WERI-Rb-1 (cell line): ENCODE data around the gene NLGN1.

Source experiments
- DNase-seq: peaks from one replicate; pipeline ENCODE4 v3.0.0-alpha.2; 2020
- H3K27ac ChIP-seq: fragments of 250-450 bp; sonication (Bioruptor Pico); 2 replicates; pipeline ENCODE4 v1.5.1; 2020; ENCODE audit warnings: mild to moderate bottlenecking, moderate library complexity
- H3K27me3 ChIP-seq: fragments of 250-450 bp; sonication (Bioruptor Pico); 2 replicates; pipeline ENCODE4 v1.5.1; 2021; ENCODE audit warnings: mild to moderate bottlenecking, low read depth, moderate library complexity; ENCODE audit not compliant: insufficient read depth, severe bottlenecking
- H3K36me3 ChIP-seq: fragments of 250-450 bp; sonication (Bioruptor Pico); 2 replicates; pipeline ENCODE4 v1.5.1; 2020; ENCODE audit warnings: mild to moderate bottlenecking, moderate library complexity
- H3K4me3 ChIP-seq: 2 replicates; pipeline ENCODE4 v1.5.1; 2011; ENCODE audit warnings: low read depth, mild to moderate bottlenecking, control low read depth, low read length
- H3K9me3 ChIP-seq: fragments of 250-450 bp; sonication (Bioruptor Pico); 2 replicates; pipeline ENCODE4 v1.5.1; 2021; ENCODE audit warnings: mild to moderate bottlenecking, moderate library complexity; ENCODE audit not compliant: severe bottlenecking
- CTCF ChIP-seq: IDR thresholded peaks from 2 replicates; pipeline ENCODE4 v1.5.1; 2011; ENCODE audit warnings: low read depth, mild to moderate bottlenecking, control low read depth, inconsistent platforms, low read length

Gene NLGN1

DNA sequence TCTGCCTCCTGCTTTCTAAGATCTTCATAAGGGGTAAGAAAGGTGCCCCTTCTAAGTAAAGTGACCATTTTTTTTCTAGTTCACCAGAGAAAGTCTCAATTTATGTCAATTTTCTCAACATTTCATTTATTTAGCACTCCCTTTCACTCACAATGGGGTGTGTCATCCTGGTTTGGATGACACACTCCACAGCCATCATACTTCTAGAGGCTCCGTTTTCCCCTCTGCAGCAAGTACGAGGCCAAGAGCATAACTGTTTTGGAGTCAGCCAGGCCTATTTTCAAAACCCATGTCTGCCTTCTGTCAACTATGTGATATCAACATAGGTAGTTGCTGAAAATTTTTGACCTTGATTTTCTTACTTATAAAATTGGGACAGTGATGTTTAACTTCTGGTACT is 703.2 kb downstream of the NLGN1 start:
- no peak for DNase-seq

GRCh38 chr3:174101244-174101643 is 703.7 kb downstream of the NLGN1 start:
- Histone ChIP-seq H3K27me3 (no peaks in the 10 kb centered on the region), H3K27ac (no peak overlapping the region), H3K9me3 (no peaks in the 10 kb centered on the region), H3K36me3 (no peaks in the 10 kb centered on the region), H3K4me3 (no peak overlapping the region)
- TF ChIP-seq CTCF: no peak
- no peak for DNase-seq

More for the DNA sequence above, 703.2 kb downstream of the NLGN1 start:
- Histone ChIP-seq H3K9me3 (no peaks in the 10 kb centered on the region), H3K4me3 (no peak overlapping the region), H3K27me3 (no peaks in the 10 kb centered on the region), H3K27ac (no peak overlapping the region), H3K36me3 (no peaks in the 10 kb centered on the region)
- no peak for TF ChIP-seq CTCF

DNA sequence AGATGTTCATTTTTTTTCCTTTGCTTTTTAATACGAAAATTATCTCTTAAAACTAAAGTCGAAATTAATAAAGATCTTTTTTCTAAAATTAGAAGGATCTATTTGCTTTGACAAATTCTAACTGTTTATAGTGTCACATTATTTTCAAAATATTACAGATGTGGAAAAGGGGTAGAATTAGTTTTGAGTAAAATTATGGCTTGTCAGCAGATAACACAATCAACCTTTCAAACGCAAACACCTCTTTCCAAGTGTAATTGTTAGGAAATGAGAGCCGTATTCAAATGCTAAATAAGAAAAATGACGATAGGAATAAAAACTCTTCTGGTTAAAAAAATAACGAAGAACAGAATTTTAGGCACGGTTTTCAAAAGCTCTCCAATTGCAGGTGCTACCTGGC is 704.7 kb downstream of the NLGN1 start:
- Histone ChIP-seq H3K9me3 (no peaks in the 10 kb centered on the region), H3K36me3 (no peaks in the 10 kb centered on the region), H3K4me3 (no peak overlapping the region), H3K27ac (no peak overlapping the region), H3K27me3 (no peaks in the 10 kb centered on the region)
- no peak for TF ChIP-seq CTCF
- no peak for DNase-seq

- no peak for DNase-seq
- Histone ChIP-seq H3K9me3 (no peaks in the 10 kb centered on the region), H3K27ac (no peak overlapping the region), H3K36me3 (no peaks in the 10 kb centered on the region), H3K27me3 (no peaks in the 10 kb centered on the region), H3K4me3 (no peak overlapping the region)
- TF ChIP-seq CTCF: no peak
Measured at GRCh38 chr3:174102866-174103265, 705.3 kb downstream of the NLGN1 start.

DNA sequence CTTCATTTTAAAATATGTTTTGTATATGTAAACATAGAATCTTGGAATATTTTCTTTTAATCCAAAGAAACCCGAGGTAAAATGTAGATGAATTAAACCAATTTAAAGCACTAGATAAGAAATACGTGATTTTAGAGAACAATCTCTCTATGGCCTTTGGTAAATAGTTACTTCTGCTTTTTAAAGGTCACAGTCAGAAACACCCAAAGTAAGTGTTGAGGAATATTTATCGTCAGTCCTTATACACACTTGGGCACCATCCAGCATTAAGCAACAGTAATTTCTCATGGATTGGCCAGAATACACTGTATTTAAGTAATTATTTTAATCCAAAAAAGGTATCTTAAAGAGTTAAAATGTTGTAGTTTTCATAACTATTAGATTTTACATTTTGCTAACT is 713.2 kb downstream of the NLGN1 start:
- H3K9me3 ChIP-seq: no peaks in the 10 kb centered on the region
- H3K27me3 ChIP-seq: no peaks in the 10 kb centered on the region
- no peak overlapping the region for H3K27ac ChIP-seq
- DNase-seq: no peak
- no peak overlapping the region for H3K4me3 ChIP-seq
- TF ChIP-seq CTCF: no peak
- H3K36me3 ChIP-seq: no peaks in the 10 kb centered on the region

DNA sequence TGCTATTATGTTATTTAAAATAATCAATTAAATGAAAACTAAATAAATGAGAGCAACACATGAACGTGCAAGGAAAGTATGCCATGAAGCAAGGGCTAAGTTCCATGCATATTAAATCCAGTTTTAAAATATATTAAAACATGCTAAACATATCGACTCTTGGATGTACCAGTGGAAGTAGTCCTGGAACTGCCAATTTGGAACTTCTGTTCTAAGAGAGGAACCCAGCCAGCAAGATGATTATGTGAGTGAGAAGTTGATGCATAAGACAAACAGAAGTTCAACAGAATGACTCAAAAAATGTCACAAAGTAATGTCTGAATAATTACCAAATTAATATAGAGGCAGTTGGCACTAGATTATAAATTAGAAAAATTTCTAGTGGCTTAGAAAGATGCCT is 714.2 kb downstream of the NLGN1 start:
- Histone ChIP-seq H3K27me3 (no peaks in the 10 kb centered on the region), H3K27ac (no peak overlapping the region), H3K4me3 (no peak overlapping the region), H3K36me3 (no peaks in the 10 kb centered on the region), H3K9me3 (no peaks in the 10 kb centered on the region)
- no peak for TF ChIP-seq CTCF
- DNase-seq: no peak
